AG10803 (cell line): ENCODE measurements around the gene PRUNE2.

Source experiments
- DNase-seq: peaks from one replicate; pipeline ENCODE4 v3.0.0; 2010; ENCODE audit warnings: low read depth
- H3K4me3 ChIP-seq: 2 replicates; pipeline ENCODE4 v1.5.1; 2011; ENCODE audit warnings: mild to moderate bottlenecking, low read length, control low read depth
- TF ChIP-seq, protein P1 (sequence below): conservative IDR thresholded peaks from 2 replicates; pipeline ENCODE4 v1.5.1; 2011; ENCODE audit warnings: mild to moderate bottlenecking, low read length, control low read depth, inconsistent platforms

The PRUNE2 gene

DNA sequence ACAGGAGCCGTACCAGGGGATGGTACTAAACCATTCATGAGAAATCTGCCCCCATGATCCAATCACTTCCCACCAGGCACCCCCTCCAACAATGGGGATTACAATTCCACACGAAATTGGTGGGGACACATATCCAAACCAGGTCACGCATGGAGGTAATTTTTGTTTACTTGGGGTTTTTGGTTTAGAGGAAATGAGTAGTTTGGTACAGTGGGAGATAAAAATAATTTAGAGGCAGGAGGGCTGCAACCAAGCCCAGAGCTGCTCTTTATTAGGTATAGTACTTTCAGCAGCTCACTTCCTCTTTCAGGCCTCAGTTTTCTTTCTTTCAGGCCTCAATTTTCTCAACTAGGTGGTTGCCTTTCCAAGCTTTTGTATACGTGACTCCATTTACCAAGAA lies 23.2 kb downstream of the PRUNE2 start:
- DNase-seq: no peak
- TF ChIP-seq, protein P1, sequence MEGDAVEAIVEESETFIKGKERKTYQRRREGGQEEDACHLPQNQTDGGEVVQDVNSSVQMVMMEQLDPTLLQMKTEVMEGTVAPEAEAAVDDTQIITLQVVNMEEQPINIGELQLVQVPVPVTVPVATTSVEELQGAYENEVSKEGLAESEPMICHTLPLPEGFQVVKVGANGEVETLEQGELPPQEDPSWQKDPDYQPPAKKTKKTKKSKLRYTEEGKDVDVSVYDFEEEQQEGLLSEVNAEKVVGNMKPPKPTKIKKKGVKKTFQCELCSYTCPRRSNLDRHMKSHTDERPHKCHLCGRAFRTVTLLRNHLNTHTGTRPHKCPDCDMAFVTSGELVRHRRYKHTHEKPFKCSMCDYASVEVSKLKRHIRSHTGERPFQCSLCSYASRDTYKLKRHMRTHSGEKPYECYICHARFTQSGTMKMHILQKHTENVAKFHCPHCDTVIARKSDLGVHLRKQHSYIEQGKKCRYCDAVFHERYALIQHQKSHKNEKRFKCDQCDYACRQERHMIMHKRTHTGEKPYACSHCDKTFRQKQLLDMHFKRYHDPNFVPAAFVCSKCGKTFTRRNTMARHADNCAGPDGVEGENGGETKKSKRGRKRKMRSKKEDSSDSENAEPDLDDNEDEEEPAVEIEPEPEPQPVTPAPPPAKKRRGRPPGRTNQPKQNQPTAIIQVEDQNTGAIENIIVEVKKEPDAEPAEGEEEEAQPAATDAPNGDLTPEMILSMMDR: no peak
- no peak overlapping the region for H3K4me3 ChIP-seq

DNA sequence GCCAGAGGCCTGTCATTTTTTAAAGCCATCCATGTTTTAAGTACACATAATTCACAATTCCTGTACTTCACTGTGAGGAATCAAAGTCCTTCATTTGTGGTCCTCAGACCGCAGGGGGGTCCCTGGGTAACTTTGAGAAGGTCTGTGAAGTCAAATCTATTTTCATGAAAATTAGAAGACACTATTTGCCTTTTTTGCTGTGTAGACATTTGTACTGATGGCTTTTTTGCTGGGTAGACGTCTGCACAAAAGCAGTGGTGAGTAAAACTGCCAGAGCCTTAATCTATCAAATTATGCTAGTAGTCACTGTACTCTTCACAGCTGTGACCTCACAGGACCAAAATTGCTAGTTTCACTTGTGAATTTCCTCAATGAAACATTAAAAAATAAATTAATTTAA lies 25.7 kb downstream of the PRUNE2 start:
- no peak for DNase-seq
- TF ChIP-seq, protein P1: no peak
- no peak overlapping the region for H3K4me3 ChIP-seq

DNA sequence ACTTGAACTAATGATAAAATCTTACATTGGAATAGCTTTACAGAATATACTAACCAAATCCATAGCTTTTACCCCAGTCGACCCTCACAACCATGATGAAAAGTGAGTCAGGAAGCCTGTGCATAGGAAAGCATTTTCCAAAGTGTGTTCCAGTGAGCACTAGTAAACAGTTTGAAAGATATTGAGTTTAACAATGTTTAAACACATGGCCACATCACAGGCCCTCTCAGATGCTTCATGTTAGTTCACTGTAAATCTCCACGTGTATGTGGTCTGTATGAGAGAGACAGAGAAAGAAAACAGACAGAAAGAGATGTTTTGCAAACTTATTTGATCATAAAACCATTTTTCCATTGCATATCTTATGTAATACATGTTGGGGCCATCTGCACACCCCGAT lies 27.0 kb downstream of the PRUNE2 start:
- TF ChIP-seq, protein P1: no peak
- no peak for DNase-seq
- H3K4me3 ChIP-seq: no peak overlapping the region

DNA sequence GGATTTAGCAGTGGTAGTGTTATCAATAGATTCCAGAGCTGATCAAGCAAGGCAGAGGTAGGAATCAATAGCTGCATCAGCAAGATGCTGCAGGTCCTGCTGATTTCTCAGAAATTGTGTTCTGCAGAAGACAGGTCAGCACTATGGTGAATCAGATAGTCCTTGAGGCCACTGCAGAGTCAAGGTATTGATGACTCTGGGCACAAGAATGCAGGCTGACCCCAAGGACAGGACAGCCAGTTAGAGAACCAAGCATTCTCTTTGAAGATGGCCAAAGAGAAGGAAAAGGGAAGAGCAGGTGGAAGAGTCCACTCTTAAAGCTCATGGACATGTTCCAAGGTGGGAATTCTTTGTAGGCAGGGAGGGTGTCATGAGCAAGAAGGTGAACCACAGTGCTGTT lies 28.0 kb downstream of the PRUNE2 start:
- H3K4me3 ChIP-seq: no peak overlapping the region
- TF ChIP-seq, protein P1: no peak
- no peak for DNase-seq

DNA sequence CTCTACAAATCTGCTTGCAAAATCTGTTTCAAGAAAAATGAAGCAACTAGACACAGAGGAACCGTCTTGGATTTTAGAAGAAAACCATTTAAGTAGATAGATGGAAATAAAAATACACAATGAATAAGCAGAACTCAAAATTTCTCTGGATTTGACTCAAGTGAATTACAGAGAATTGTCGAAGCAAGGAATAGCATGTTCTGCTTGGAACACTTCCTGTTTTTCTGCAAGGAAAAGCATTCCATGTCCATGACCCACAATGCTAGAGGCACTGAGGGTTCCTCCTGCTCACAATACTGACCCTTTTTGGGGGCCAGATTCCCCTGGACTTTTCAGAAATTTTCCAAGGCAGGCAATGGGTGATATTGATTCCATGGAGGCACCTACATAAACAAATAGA lies 29.8 kb downstream of the PRUNE2 start:
- no peak overlapping the region for H3K4me3 ChIP-seq
- DNase-seq: peak; percentile 48
- TF ChIP-seq, protein P1: no peak

DNA sequence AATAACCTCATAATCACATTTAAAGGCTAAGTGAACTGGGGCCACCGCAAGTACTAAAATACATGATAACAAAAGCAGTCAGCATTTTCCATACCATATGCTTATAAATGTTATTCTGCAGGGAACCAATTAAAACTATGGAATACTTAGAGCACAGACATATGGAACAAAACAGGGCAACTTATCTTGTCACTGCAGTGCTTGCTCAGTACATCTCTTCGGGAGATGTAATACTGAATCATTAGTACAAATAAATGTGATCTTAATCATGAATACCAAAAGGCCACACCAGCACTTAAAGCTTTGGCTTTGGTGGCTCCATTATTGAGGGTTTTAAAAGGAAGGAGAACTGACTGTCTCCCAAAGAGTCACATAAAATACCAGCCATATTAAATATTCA lies 32.1 kb downstream of the PRUNE2 start:
- TF ChIP-seq, protein P1: no peak
- H3K4me3 ChIP-seq: no peak overlapping the region
- no peak for DNase-seq

DNA sequence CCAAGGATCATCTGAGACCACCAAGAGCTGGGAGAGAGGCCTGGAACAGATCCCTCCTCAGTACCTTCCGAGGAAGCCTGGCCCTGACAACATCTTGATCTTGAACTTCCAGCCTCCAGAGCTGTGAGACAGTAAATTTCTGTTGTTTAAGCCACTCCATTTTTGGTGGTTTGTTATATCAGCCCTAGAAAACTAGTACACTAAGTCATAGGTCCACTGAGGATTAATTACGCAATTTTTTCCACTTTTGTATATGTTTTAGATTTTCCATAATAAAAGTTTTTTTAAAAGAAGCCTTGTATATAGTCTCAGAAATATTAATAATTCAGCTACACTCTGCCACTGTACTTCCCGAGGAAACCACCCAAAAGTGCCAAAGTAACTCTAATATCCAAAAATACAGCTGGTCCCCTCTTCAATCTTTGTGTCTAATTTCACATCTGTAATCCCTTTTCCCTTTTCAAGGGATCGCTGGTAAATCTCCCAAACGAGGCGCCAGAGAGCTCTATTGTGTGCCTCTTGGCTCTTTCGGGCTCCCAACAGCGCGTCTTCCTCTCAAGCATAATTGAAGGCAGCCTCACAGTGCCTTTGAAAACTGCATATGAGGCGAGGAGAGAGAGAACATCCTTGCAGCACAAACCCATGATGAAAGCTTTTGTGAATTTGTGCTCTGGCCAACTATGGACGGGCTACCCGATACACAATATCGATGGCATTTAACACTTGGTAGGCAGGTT lies 32.7 kb downstream of the PRUNE2 start:
- H3K4me3 ChIP-seq: no peak overlapping the region; the same call in none of the 2 replicates
- DNase-seq: peak; percentile 56
- TF ChIP-seq, protein P1: peak; percentile 21; the same call in 1 of the 2 replicates
